NCI-H345 treated with DMSO at 0.1 percent for 48 hours (cell line): ENCODE results near the gene DLAT.
"Not testable (repeated sequence)": the region's sequence is repeated elsewhere in the genome, so short reads cannot be mapped to it uniquely, and the experiment has no call there.

Experiments
- DNase-seq: peaks from one replicate; lab custom pipeline; 2025; ENCODE audit not compliant: unreplicated experiment; lab: John Stamatoyannopoulos, UW

DLAT gene

DNA sequence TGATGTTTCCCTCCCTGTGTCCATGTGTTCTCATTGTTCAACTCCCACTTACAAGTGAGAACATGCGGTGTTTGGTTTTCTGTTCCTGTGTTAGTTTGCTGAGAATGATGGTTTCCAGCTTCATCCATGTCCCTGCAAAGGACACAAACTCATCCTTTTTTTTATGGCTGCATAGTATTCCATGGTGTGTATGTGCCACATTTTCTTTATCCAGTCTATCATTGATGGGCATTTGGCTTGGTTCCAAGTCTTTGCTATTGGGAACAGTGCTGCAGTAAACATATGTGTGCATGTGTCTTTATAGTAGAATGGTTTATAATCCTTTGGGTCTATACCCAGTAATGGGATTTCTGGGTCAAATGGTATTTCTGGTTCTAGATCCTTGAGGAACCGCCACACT lies 21.4 kb downstream of the DLAT start:
- DNase-seq: not testable (repeated sequence)

DNA sequence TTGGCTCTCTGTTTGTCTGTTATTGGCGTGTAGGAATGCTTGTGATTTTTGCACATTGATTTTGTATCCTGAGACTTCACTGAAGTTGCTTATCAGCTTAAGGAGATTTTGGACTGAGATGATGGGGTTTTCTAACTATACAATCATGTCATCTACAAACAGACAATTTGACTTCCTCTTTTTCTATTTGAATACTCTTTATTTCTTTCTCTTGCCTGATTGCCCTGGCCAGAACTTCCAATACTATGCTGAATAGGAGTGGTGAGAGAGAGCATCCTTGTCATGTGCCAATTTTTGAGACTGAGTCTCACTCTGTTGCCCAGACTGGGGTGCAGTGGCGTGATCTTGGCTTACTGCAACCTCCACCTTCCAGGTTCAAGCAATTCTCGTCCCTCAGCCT lies 23.0 kb downstream of the DLAT start:
- not testable (repeated sequence) for DNase-seq

DNA sequence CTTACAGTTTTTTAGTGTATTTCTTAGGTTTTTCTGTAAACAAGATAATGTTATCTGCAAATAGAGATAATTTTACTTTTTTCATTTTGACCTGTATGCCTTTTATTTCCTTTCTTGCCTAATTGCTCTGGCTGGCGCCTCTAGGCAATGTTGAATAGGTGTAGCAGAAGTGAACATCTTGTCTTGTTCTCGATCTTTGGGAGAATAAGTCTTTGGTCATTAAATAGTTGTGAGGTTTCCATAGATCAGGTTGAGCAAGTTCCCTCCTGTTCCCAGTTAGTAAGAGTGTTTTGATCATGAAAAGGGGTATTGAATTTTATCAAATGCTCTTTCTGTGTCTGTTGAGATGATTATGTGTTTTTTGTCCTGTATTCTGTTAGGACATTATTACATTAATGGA lies 24.6 kb downstream of the DLAT start:
- no peak for DNase-seq

- no peak for DNase-seq
Measured at GRCh38 chr11:112050721-112051120, 25.5 kb downstream of the DLAT start.

DNA sequence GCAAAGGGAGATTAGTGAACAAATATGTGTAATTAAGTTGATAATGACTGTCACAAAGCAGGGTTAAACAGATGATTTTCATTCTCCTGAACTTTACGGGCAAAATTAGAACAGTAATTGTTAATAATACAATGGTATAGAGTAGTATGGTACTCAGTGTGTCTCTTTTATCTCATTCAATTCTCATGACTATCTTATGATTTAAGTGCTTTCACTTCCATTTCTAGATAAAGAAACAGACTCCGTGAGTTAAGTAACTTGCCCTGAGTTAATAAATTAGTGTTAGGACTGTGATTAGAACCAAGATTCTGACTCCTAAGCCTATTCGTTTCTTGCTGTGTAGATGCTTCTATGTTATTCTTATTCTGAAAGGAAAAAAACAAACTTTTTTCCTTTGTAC lies 26.6 kb downstream of the DLAT start:
- no peak for DNase-seq

- DNase-seq: no peak
Measured at GRCh38 chr11:112057170-112057569, 32.0 kb downstream of the DLAT start.

GRCh38 chr11:112058103-112058502 lies 32.9 kb downstream of the DLAT start:
- DNase-seq: no peak

- DNase-seq: no peak
Measured at GRCh38 chr11:112062923-112063322, 37.7 kb downstream of the DLAT start.

- DNase-seq: peak; percentile 93
Measured at GRCh38 chr11:112073941-112074811, 49.0 kb downstream of the DLAT start, which contains the start of the genes NKAPD1 and PIH1D2. Gene NKAPD1, plus strand, starts transcription at chr11:112074299. Its CDS starts 1,276 bp downstream, at chr11:112075575. Gene PIH1D2, minus strand, starts transcription at chr11:112074017. Its CDS starts 843 bp downstream, at chr11:112073174.

GRCh38 chr11:112082729-112083128 lies 57.5 kb downstream of the DLAT start:
- no peak for DNase-seq

- no peak for DNase-seq
Measured at GRCh38 chr11:112085822-112086421, 60.7 kb downstream of the DLAT start.

DNA sequence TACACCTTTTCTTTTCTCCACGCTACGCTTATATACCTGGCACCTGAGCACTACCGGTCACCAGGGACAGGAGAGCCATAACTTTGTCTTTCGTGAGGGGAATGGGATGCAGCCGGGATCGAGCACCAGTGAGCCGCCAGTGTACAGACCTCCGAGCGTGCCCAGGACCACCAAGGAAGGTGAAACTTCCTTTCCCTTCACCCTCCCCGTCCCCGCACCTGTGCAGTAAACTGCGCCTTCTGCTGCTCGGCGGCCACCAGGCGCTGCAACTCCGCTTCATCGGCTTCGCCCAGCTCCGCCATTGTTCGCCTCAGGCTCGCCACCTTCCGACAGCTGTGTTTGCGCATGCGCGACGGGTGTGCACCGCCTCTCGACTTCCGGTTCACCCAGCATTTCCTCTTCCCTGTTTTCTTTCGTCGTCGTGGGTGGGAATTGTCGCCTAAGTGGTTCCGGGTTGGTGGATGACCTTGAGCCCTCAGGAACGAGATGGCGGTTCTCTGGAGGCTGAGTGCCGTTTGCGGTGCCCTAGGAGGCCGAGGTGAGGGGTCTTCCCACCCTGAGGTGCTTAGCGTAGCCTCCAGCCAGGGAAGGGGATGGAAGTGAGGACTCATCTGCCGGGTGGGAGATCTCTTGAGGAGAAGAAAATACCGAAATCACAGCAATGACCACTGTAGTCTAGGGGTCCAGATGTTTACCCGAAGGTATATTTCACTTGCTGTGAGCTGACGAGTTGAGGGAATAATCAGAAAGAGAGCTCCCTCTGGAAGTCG lies 61.4 kb downstream of the DLAT start, which contains the start of the genes SDHD and TIMM8B:
SDHD (plus strand) TSS at position 452 of the 770 bp plus-strand sequence; CDS start at position 487, 35 bp downstream.
TIMM8B (minus strand) TSS at position 335 of the 770 bp plus-strand sequence; CDS start at position 302, 33 bp downstream.
- peak; percentile 97 for DNase-seq

GRCh38 chr11:112087212-112087611 lies 62.0 kb downstream of the DLAT start:
- DNase-seq: no peak

DNA sequence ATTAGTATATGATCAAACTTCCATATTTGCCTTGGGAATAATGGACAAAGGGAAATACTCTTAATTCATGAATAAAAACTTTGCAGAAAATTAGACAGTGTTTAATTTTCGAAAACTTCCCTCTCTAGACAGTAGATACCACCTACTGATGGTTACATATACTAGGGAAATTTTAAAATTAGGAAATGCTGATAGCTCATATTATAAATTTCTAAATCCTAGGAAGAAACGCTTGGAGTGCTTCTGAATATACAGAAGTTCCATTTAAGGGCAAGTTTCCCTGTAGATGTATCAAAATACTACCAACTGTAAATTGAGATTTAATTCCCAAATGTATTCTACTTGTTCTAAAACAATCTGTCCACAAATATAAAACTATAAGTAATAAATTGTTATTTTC lies 70.1 kb downstream of the DLAT start:
- not testable (repeated sequence) for DNase-seq

GRCh38 chr11:112096194-112096593 lies 71.0 kb downstream of the DLAT start:
- DNase-seq: no peak

DNA sequence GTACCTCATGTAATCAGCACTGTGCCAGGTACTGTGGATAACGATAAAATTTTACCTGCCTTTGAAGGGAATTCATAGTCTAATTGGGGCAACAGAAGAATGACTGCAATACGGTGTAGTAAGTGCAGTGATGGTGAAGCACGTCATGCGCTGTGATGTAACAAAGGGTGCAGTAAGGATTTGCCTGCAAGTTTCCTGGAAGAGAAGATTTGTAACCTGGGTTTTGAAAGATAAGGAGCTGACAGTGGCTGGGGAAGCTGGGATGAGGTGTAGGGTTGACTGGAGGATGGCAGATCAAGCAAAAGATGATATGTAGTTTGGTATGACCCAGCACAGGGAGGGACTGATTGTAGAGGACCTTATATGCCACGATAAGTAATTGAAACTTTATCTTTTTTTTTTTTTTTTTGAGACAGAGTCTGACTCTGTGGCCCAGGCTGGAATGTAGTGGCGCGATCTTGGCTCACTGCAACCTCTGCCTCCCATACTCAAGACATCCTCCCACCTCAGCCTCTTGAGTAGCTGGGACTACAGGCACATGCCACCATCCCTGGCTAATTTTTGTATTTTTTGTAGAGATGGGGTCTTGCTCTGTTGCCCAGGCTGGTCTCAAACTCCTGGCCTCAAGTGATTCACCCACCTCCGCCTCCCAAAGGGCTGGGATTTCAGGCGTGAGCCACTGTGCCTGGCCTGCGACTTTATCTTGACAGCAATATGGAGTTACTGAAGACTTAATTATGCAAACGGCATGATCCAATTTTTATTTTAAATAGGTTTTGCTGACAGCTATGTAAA lies 72.7 kb downstream of the DLAT start:
- DNase-seq: no peak

- no peak for DNase-seq
Measured at GRCh38 chr11:112100462-112100861, 75.3 kb downstream of the DLAT start.

- no peak for DNase-seq
Measured at GRCh38 chr11:112103446-112103845, 78.2 kb downstream of the DLAT start.

- DNase-seq: no peak
Measured at GRCh38 chr11:112106070-112106469, 80.9 kb downstream of the DLAT start.
